Measurements from ENCODE around the gene IFNB1.

Gene IFNB1

DNA sequence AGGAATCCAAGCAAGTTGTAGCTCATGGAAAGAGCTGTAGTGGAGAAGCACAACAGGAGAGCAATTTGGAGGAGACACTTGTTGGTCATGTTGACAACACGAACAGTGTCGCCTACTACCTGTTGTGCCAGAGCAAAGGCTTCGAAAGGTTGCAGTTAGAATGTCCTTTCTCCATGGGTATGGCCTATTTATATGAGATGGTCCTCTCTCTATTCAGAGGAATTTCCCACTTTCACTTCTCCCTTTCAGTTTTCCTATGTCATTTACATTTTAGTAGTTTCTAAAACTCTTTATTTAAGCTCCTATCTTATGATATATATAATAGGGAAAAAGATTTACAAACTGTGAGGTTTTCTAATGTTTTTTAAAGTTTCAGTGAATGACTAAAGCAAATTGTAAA is at the start of gene IFNB1:
Gene IFNB1 (minus strand): TSS at position 162 of the 400 bp plus-strand sequence. CDS start 73 bp downstream, at position 89.
- DNase-seq (ENCODE audit: low read depth in 2 of 2): no peak

DNA sequence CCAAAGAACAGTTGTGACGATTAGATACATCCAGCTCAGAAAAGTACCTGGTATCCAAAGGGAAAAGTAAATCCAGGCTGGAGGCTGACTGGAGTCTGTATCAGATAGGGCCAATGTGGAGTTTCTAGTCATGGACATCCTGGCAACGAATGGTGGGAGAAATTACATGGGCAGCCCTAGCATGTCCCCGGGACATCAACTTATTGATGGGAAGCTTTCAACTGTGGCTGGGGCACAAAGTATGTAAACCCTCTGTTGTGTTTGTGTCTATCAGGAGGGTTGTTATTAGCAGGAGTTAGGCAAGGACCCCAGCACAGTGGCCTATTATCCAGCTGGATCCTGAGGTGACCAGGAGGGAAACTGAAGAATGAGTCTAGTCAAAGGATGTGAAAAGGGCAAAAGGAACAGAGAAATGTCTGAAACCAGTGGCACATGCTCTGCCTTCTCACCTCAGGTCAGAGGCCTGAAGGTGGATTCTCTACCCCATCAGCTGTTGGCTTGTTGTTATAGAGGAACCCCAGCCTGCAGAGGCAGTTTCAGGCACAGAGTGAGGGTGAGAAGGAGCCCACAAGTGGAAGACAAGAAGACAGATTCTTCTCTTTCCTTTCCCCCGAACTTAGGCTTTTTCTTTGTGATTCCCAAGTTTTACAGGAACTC is 44.0 kb upstream of the IFNB1 start:
- no peak for DNase-seq (ENCODE audit: low read depth in 2 of 2)

DNA sequence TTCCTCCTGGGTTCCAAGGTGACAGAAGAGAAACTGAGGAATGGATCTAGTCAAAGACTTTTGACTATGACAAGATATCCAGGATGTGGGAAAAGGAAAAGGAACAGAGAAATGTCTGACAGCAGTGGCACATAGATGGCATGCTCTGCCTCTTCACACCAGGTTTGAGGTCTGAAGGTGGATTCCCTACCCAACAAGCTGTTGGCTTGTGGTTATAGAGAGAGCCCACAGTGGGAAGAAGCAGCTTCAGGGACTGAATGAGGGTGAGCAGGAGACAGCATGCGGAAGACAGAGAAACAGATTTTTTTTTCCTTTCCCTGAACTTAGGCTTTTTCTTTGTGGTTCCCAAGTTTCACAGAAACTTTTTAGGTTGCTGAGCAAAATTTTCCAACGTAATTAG is 43.3 kb upstream of the IFNB1 start:
- no peak for DNase-seq (ENCODE audit: low read depth in 2 of 2)

DNA sequence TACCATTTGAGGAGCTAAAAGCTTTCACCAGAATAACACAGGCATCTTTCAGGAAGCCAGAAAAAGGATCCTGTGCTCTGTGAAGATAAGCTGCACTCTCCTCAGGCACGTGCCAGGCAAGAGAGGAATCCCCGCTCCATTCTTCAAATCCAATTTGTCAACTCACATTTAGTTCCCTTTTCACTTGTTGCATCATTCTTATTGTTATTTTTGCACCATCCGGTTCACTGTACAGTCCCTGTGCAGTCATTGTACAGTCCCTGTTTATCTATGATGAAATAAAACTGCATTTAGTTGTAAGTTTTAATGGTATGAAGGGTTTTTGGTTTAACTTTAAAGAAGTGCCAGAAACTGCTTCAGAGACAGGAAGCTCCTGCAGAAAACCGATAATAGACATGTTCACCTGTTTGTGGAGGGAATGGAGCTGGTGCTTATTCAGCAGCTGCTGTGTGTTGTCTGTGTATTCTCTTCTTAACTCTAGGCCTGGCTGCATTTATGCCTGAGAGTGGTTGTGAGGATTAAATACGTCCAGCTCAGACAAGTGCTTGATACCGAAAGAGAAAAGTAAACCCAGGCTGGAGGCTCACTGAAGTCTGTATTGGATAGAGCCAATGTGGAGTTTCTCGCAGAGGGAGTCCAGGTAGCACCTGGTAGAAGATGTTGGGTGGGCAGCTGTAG is 41.5 kb upstream of the IFNB1 start:
- DNase-seq (ENCODE audit: low read depth in 2 of 2): no peak

DNA sequence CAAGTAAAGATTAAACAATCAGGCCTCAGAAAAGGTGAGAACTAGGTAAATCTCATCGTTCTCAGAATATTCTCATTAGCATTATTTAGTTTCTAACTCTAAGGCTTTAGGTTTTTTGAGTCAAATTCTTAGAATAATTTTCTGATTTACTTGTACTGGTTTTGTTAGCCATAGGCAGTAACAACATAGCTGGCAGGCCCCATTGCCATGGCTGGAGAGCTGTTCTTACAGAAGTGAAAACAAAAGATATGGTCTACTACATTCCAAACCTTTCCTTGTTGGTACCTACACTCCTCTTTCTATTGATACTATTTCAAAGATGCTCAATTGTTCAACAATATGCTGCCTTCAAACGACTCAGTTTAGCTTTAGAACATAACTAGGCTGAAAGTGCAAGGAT is 36.6 kb upstream of the IFNB1 start:
- no peak for DNase-seq (ENCODE audit: low read depth in 2 of 2)

DNA sequence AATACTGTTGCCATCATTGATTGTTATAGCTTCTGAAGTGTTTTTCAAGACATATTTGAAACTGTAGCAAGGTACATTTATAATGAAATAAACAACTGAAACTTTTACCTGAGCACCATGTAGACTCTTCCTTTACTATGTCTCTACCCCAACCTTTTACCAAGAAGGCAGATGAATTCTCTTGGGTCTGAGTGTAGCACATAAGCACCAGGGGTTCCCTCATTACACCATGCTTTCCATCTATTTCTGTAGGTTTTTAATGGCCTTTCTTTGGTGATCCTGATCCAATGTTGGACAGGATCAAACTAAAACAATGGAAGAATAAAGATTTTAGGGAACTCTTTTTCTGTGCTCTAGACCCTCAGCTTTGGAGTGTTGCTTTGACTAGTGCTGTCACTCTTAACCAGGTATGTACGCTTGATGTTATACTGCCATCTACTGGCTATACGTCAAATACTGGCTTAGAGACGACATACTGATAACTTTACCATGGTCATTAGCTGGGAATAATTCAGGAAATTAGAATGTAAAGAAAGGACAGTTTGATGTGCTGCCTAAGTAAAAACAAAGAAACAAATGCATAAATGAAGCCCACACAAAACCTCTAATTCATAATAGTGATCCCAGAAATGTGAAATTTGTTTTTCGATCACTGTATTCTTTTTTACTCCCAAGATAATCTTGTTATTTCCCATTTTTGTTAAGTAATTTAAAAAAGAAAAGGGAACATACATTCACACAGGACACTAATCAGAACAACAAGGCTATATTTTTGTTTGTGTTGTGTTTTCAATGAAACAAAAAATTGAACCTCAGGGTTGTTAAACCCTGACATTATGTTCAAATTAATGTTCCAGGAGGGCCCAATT is 33.2 kb upstream of the IFNB1 start:
- DNase-seq (ENCODE audit: low read depth in 2 of 2): no peak

DNA sequence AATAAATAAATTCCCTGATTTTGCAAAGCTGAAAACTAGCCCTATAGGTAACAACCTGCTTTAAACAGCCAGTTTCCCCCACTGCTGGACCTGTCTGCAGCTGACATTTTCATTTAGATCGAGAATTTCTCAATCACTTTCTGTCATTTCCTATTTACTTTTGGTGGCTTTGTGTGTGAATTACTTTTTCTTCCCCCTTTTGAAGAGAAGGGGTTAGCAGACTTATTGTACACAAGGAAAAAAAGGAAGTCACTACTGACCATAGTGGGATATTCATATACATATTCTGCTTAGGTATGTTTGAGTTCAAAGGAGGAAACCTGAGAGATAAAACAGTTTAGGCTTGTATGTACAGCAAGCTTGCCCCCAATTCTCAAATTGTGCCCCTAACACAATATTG is 27.0 kb upstream of the IFNB1 start:
- no peak for DNase-seq (ENCODE audit: low read depth in 2 of 2)

DNA sequence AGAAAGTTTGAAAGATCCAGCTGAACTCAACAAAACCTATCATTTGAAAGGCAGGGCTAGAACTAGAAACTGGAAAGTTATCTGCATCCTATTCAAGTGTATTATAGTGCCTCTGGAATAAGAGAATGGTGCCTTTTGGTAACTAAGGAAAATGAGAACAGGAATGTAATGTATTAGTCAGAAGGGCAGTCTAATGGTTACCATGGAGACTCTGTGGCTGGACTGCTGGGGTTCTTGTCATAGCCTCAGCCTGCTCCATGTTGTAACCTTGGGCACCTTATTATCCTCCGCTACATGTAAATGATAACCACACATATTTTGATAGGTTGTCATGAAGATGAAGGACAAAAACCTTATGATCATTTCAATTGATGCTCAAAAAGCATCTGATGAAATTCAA is 24.6 kb upstream of the IFNB1 start:
- DNase-seq (ENCODE audit: low read depth in 2 of 2): no peak

DNA sequence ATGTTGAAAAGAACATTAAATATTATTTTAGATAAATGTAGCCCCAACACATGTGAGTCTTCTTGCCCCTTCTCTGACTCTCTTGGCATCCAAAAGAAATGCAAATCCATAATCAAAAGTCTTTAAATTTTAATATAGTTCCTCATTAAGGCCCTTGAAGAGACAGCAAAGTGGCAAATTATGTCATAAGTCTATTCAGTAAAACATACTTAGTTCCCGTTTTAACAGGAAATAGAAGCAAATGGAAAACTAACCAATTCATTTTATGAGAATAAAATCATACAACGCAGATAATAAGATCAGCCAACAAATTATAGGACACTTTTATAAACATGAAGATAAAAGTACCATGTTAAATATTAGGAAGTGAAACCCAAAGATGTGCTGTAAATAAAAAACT is 20.1 kb upstream of the IFNB1 start:
- no peak for DNase-seq (ENCODE audit: low read depth in 2 of 2)

DNA sequence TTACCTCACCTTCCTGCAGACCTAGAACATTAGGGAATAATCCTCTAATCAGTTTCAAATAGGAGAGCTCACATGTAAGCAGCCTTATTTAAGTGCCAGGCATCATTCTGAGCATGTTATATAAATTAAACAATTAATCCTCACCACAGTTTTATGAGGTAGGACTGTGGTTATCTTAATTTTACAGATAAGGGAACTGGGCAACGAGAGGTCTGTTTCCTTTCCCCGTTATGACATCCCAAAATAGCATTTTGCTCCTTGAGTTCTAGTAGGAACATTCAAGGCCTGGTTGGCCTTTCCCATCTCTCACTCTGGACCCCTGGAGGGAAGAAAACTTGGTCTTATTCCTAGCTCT is 19.1 kb upstream of the IFNB1 start:
- no peak for DNase-seq (ENCODE audit: low read depth in 2 of 2)

DNA sequence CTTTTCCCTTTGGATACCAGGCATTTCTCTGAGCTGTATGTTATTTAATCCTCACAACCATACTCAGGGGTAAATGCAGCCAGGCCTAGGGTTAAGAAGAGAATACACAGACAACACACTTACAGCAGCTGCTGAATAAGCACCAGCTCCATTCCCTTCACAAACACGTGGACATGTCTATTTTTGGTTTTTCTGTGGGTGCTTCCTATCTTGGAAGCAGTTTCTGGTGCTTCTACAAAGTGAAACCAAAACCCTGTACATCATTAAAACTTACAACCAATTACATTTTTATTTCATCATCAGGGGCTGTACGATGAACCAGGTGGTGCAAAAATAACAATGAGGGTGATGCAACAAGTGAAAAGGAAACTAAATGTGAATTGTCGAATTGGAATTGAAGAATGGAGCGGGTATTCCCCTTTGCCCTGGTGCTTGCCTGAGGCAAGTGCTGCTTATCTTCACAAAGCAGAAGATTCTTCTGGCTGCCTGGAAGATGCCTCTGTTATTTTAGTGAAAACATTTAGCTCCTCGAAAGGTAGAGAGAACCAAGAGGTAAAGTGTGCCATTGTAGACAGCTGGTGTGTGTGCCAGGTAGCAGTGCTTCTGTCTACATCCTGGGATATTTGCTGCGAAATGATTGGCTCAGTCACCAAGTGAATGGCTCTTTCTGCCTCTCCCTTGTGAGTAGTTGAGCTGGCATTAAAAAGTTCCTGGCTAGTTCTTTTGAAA is 18.6 kb upstream of the IFNB1 start:
- DNase-seq (ENCODE audit: low read depth in 2 of 2): peak in 1 of 2 donors; percentile 4

DNA sequence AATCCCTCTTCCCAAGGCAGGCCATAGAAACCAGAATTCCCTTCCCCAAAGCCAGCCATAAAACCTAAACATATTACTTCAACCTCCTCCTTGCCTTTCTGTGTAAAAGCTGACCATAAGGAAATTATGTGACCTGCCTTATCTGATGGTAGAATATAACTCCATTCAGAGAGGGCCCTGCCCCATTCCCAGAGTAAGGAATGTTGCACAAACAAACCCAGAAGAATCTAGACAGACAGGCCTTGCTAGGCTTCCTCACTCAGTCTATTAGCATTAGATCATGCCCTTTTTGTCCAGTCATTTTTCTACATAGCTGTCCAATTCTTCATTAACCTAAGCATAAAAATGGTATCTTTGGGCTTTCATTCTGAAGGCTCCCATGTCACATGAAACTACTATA is 17.8 kb upstream of the IFNB1 start:
- no peak for DNase-seq (ENCODE audit: low read depth in 2 of 2)

DNA sequence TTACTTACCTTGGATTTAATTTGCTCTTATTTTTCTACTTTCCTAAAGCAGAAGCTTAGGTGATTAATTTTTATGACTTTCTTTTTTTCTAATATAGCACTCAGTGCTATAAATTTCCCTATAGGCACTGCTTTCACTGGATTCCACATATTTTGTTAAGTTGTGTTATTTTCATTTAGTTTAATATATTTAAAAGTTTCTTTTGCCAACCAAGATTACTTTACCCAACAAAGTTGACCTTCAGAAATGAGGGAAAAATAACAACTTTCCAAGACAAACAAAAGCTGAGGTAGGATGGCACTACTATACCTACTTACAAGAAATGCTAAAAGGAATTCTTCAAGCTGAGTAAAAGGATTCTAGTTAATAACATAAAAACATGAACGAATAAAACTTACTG is 8.8 kb upstream of the IFNB1 start:
- DNase-seq (ENCODE audit: low read depth in 2 of 2): no peak

DNA sequence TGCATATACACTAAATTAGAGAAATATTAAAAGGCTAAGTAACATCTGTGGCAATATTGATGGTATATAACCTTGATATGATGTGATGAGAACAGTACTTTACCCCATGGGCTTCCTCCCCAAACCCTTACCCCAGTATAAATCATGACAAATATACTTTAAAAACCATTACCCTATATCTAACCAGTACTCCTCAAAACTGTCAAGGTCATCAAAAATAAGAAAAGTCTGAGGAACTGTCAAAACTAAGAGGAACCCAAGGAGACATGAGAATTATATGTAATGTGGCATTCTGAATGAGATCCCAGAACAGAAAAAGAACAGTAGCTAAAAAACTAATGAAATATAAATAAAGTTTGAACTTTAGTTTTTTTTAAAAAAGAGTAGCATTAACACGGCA is 7.3 kb upstream of the IFNB1 start:
- no peak for DNase-seq (ENCODE audit: low read depth in 2 of 2)

DNA sequence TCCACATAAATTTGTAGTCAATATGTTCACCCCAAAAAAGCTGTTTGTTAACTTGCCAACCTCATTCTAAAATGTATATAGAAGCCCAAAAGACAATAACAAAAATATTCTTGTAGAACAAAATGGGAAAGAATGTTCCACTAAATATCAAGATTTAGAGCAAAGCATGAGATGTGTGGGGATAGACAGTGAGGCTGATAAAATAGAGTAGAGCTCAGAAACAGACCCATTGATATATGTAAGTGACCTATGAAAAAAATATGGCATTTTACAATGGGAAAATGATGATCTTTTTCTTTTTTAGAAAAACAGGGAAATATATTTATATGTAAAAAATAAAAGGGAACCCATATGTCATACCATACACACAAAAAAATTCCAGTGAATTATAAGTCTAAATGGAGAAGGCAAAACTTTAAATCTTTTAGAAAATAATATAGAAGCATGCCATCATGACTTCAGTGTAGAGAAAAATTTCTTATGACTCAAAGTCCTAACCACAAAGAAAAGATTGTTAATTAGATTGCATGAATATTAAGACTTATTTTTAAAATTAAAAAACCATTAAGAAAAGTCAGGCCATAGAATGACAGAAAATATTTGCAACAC is 6.6 kb upstream of the IFNB1 start:
- DNase-seq (ENCODE audit: low read depth in 2 of 2): no peak

DNA sequence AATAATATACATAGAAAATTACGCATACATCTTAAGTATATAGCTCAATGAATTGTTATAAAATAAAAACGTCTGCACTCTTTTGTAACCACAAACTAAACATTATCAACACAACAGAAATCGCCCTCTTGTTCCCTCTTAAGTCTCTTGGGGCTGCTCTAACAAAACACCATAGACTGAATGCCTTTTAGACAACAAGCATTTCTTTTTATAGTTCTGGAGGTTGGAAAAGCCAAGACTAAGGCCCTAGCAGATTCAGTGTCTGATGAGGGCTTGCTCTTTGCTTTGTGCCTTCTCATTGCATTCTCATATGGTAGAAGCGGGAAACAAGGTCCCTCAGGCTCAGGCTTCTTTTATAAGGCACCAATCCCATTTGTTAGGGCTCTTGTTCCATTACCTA is 4.9 kb upstream of the IFNB1 start:
- no peak for DNase-seq (ENCODE audit: low read depth in 2 of 2)

DNA sequence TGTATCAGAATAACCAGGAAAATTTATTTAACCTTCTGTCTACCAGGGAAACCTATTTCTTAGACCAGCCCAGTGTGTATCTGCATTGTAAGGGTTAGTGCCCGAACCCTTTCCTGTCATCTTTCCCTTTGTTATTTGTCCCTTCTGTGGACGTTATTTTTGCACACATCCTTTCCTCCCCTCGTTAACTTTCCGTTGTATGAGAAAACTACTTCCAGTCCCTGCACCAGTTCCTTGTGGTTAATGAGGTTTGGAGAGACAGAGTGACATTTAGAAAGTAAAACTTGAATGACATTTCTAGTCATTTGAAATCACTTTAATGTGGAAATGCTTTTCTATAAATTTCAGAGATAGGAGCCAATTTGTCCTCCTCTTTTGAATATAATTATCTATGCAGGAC is 4.3 kb upstream of the IFNB1 start:
- no peak for DNase-seq (ENCODE audit: low read depth in 2 of 2)

DNA sequence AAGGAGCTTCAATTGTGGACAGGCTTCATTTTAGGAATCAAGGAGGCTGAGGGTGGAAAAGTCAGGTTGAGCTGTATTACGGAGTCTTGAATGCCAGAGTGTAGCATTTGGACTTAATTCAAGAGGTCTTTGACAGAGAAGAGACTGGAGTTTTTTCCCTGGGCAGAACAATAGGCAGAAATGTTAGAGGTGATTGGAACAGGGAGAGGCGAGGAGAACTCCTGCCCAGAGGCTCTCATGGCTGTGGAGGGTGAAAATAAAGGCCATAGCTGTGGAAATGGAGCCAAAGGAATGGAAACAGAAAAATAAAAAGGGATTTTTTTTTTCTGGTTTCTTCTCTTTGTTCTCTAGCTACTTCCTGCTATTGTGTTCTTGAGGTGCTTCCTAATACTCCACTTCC is 3.7 kb upstream of the IFNB1 start:
- no peak for DNase-seq (ENCODE audit: low read depth in 2 of 2)

DNA sequence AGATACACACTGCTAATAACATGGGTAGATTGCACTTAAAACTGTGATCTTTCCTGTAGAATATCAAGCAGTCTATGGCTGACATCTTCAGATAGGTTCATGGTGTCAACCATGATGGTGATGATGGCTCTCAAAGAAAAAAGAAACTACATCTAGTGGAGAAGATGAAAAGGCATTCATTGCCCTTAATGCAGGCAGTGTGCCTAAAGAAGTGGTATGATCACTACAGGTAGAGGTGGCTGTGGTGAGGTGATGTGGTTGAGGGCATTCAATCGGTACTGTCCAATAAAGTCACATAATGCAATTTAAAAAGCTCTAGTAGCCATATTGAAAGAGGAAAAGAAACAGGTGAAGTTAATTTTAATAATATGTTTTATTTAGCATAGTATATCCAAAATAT is 3.1 kb upstream of the IFNB1 start:
- DNase-seq (ENCODE audit: low read depth in 2 of 2): no peak

DNA sequence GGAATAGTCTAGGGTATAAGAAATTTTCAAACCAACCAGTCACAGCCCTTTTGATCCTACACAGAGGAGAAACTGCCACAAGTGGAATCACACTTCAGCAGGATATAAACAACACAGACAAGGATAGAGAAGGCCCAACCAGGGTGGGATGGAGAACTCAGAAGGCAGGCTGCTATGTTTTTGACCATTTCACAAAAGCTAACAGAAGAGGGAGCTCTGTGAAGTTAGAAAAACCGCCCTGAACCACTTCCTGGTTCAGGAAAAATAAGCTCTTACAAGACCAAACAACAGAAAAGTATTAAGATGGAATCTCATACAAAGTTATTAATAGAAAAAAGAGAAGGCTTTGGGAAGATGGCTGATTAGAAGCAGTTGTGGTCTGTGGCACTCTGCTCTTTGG is 960 bp upstream of the IFNB1 start:
- DNase-seq (ENCODE audit: low read depth in 2 of 2): no peak

DNA sequence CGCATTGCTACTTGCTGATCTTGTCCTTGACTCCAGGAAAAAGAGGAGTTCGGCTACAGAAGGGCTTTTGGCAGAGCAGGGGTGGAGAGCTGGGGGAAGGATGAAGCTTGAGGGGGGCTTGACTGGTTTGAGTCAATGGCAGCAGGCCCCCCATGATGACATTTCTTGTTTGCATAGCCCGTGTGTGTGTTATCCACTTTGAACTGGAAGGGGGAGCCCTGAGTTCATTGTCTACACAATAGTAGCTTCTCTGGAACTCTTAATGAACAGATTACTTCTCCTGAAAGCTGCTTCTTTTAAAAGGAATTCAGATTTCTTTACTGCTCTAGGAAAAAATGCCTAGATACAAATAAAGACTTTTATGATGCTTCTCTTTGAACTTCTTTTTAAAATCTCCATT is 2.3 kb downstream of the IFNB1 start:
- DNase-seq (ENCODE audit: low read depth in 2 of 2): no peak

DNA sequence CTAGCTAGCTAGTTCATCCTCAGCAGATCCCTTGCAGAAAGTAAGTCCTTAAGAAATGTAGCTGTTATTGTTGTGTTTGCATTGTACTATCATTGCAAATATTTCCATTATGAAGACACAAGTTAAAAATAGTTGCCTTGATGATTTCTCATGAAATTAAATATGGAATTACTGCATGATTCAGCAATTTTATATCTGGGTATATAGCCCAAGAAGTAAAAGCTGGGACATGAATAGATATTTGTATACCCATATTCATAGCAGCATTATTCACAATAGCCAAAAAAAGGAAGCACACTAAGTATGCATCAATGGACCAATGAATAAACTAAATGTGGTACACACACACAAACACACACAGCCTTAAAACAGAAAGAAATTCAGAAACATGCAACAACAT is 6.8 kb downstream of the IFNB1 start:
- DNase-seq (ENCODE audit: low read depth in 2 of 2): no peak
